BE2C (cell line): ENCODE data around the gene CNKSR1.

Experiments
- DNase-seq: peaks from one replicate; pipeline ENCODE4 v3.0.0-alpha.2; 2020
- H3K27me3 ChIP-seq: fragments of 250-450 bp; sonication (Bioruptor Pico); 2 replicates; pipeline ENCODE4 v1.5.1; 2020; ENCODE audit warnings: mild to moderate bottlenecking
- H3K36me3 ChIP-seq: fragments of 250-450 bp; sonication (Bioruptor Pico); 2 replicates; pipeline ENCODE4 v1.5.1; 2020; ENCODE audit warnings: mild to moderate bottlenecking
- H3K4me1 ChIP-seq: fragments of 250-450 bp; sonication (Bioruptor Pico); 2 replicates; pipeline ENCODE4 v1.5.1; 2020
- H3K4me3 ChIP-seq: 2 replicates; pipeline ENCODE4 v1.5.1; 2011; ENCODE audit warnings: low read depth, low read length
- H3K9me3 ChIP-seq: fragments of 250-450 bp; sonication (Bioruptor Pico); 2 replicates; pipeline ENCODE4 v1.5.1; 2020
- TF ChIP-seq, protein P1 (sequence below): IDR thresholded peaks from 2 replicates; pipeline ENCODE4 v1.5.1; 2012; ENCODE audit warnings: mild to moderate bottlenecking, low read depth, low read length

Gene CNKSR1

DNA sequence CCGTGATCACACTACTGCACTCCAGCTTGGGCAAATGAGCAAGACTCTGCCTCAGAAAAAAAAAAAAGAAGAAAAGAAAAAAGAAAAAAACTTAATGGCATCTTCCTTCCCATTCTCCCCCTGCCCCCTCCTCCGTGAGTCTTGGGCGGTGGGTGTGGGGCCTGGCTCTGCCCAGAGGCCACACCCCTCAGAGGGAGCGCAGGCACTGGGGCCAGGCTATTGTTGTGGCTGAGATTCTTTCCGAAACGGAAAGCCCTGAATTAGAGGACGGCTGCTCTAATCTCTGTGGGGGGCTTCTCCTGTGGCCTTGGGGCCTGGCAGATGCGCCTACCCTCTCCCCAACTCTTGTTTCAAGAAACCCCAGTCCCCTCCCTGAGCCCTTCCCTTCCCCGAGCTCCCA lies 22.5 kb upstream of the CNKSR1 start:
- peaks cover 7% of the 10 kb centered on the region for H3K4me1 ChIP-seq
- no peaks in the 10 kb centered on the region for H3K9me3 ChIP-seq
- no peaks in the 10 kb centered on the region for H3K36me3 ChIP-seq
- no peak for DNase-seq
- TF ChIP-seq, protein P1, sequence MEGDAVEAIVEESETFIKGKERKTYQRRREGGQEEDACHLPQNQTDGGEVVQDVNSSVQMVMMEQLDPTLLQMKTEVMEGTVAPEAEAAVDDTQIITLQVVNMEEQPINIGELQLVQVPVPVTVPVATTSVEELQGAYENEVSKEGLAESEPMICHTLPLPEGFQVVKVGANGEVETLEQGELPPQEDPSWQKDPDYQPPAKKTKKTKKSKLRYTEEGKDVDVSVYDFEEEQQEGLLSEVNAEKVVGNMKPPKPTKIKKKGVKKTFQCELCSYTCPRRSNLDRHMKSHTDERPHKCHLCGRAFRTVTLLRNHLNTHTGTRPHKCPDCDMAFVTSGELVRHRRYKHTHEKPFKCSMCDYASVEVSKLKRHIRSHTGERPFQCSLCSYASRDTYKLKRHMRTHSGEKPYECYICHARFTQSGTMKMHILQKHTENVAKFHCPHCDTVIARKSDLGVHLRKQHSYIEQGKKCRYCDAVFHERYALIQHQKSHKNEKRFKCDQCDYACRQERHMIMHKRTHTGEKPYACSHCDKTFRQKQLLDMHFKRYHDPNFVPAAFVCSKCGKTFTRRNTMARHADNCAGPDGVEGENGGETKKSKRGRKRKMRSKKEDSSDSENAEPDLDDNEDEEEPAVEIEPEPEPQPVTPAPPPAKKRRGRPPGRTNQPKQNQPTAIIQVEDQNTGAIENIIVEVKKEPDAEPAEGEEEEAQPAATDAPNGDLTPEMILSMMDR = no peak
- H3K4me3 ChIP-seq = no peak overlapping the region
- no peaks in the 10 kb centered on the region for H3K27me3 ChIP-seq

DNA sequence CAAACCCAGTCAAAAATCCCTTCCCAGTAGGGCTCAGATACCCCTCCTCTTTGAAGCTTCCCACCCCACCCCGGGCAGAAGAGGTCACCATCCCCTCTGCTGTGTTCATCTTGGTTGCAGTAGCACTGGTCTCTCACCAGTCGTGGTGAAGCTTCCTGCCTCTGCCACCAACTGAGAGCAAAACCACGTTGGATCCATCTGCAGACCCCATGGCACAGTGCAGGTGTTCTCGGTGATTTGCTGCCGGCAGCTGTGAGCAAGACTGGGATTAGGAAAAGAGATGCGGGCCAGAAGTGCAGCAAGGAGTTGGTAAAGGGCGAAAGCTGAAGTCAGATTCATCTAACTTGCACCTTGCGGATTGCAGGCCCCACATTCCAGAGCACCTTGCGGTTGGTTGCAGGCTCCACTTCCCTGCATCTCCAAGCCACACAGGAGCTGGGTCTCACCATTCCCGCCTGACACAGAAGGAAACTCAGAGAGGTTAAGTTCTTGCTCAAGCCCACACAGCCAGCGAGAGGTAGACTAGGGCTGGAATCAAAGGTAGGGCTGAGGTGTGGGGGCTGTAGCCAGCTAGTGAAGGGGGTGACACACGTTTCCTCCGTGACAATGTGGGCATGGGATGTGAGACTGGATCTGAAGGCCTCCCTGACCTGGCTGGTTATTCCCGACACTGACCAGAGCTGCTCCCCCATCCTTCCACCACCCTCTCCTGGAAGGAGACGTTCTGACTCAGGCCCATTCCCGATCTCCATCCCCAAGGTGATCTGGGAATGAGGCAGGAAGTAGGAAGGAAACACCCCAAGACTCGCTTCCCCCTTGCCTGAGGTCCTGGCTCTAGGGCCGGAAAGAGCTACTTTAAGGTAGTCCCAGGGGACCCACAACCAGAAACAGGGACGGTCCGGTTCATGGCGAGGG lies 21.7 kb upstream of the CNKSR1 start:
- no peak for DNase-seq
- Histone ChIP-seq H3K4me1 (peaks cover 7% of the 10 kb centered on the region), H3K4me3 (no peak overlapping the region), H3K36me3 (no peaks in the 10 kb centered on the region), H3K27me3 (no peaks in the 10 kb centered on the region), H3K9me3 (no peaks in the 10 kb centered on the region)
- TF ChIP-seq, protein P1 = no peak

GRCh38 chr1:26156285-26157038 lies 20.8 kb upstream of the CNKSR1 start:
- TF ChIP-seq, protein P1 = no peak
- Histone ChIP-seq H3K4me1 (peaks cover 7% of the 10 kb centered on the region), H3K36me3 (no peaks in the 10 kb centered on the region), H3K4me3 (no peak overlapping the region), H3K9me3 (no peaks in the 10 kb centered on the region), H3K27me3 (no peaks in the 10 kb centered on the region)
- DNase-seq = peak; percentile 51

GRCh38 chr1:26158271-26158907 lies 18.9 kb upstream of the CNKSR1 start:
- no peaks in the 10 kb centered on the region for H3K9me3 ChIP-seq
- H3K4me3 ChIP-seq = no peak overlapping the region
- DNase-seq = no peak
- no peaks in the 10 kb centered on the region for H3K36me3 ChIP-seq
- TF ChIP-seq, protein P1 = no peak
- H3K27me3 ChIP-seq = no peaks in the 10 kb centered on the region
- peaks cover 7% of the 10 kb centered on the region for H3K4me1 ChIP-seq

- no peak for DNase-seq
- H3K9me3 ChIP-seq = no peaks in the 10 kb centered on the region
- H3K36me3 ChIP-seq = no peaks in the 10 kb centered on the region
- peaks cover 7% of the 10 kb centered on the region for H3K4me1 ChIP-seq
- no peak within 1 kb of the TSS for H3K4me3 ChIP-seq
- H3K27me3 ChIP-seq = no peaks in the 10 kb centered on the region
- TF ChIP-seq, protein P1 = no peak
Measured at GRCh38 chr1:26158908-26159742, 18.2 kb upstream of the CNKSR1 start, which contains the start of gene FAM110D. Gene FAM110D, plus strand, starts transcription at chr1:26159079. Its CDS starts 2,213 bp downstream, at chr1:26161292.
